Subcutaneous adipose tissue (tissue), 4 donors: ENCODE results near the gene TMCO6. TPM values are rescaled to one million over a fixed set of nuclear protein-coding genes. Genes with fewer than 3 reads are reported as not detected.

Experiments
- total RNA-seq, 4 donors: library from RNA; depleted of rRNA; stranded (reverse); fragments of >200 nt; gene quantifications; one replicate each; pipeline ENCODE4 v1.1.0, GENCODE V29; 2016
- TF ChIP-seq, protein P1 (sequence below): fragments of 450-650 bp; IDR thresholded peaks from one replicate; pipeline ENCODE4 v1.5.1; 2016; ENCODE audit warnings: low read depth, mild to moderate bottlenecking, control low read depth, antibody characterized with exemption, moderate library complexity

Gene TMCO6
- total RNA-seq, 4 donors from 2014 or later, result 11.4 to 64.5 (median 23.7) TPM

DNA sequence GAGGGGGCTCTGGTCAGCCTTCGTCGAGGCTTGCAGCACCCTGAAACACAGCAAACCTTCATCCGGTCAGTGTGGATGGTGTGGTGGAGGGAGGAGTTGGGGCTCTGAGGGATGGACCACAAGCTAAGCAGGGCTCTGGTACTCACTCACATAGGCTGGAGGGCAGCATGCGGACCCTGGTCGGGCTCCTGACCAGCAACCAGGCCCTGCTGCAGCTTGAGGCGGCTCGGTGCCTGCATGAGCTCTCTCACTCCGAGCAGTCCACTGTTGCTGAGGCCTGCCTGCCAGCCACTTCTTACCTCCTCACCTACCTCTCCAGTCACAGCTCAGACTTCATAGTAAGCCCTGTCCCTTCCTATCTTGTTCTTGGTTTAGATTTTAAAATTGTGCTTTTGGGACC lies 2.5 kb downstream of the TMCO6 start:
- TF ChIP-seq, protein P1, sequence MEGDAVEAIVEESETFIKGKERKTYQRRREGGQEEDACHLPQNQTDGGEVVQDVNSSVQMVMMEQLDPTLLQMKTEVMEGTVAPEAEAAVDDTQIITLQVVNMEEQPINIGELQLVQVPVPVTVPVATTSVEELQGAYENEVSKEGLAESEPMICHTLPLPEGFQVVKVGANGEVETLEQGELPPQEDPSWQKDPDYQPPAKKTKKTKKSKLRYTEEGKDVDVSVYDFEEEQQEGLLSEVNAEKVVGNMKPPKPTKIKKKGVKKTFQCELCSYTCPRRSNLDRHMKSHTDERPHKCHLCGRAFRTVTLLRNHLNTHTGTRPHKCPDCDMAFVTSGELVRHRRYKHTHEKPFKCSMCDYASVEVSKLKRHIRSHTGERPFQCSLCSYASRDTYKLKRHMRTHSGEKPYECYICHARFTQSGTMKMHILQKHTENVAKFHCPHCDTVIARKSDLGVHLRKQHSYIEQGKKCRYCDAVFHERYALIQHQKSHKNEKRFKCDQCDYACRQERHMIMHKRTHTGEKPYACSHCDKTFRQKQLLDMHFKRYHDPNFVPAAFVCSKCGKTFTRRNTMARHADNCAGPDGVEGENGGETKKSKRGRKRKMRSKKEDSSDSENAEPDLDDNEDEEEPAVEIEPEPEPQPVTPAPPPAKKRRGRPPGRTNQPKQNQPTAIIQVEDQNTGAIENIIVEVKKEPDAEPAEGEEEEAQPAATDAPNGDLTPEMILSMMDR, result no peak

DNA sequence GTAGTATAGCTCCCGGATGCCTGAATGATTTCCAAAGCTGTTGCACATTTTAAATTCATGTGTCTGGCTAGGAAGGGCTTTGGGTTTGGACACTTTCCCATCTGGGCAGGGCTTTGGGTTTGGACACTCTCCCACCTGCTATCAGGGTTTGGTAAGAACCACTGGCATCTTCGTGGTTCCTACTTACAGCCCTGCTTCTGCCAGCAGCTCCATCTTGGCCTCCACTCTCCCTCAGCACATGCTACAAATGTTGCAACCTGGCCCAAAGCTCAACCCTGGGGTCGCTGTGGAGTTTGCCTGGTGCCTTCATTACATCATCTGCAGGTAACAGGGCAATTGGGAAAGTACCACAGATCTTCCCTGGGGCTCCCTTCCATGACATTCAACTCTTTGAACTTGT lies 3.5 kb downstream of the TMCO6 start:
- TF ChIP-seq, protein P1, result no peak

DNA sequence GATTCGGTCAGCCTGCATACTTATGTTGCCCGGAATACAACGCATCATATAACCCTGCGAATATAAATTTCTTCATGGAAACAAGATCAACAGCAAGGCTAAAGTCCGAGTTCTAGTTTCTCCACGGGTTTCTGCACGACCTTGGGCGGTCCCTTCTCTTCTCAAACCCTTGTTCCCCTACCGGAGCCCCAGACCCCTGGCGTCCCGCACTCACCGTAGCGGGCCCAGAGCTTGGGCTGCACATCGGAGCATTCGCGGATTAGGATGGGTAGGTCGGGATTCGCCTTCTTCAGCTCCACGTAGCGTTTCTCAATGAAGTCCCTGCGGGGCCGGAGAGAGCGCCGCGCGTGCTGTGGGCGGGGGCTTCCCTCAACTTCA lies 7.8 kb downstream of the TMCO6 start:
- TF ChIP-seq, protein P1, result no peak

DNA sequence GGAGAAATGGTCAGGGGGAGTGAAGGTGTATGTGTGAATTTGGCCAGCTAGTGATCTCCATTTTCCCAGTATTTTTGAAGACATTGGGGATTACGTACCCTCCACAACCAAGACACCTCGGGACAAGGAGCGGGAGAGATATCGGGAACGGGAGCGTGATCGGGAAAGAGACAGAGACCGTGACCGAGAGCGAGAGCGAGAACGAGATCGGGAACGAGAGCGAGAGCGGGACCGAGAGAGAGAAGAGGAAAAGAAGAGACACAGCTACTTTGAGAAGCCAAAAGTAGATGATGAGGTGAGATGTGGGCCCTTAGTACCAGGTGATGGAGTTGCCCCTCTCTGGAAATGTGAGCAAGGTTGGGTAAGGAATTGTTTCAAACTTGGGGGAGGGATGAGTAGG lies 19.6 kb downstream of the TMCO6 start:
- TF ChIP-seq, protein P1, result no peak

DNA sequence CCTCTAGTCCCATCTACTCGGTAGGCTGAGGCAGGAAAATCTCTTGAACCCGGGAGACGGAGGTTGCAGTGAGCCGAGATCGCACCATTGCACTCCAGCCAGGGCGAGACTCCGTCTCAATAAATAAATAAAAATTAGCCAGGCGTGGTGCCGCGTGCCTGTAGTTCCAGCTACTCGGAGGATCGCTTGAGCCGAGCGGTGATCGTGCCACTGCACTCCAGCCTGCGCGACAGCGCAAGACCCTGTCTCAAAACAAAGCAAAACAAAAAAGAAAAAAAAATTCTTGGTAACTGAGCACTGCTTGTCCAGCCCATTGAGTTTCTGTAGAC lies 24.7 kb downstream of the TMCO6 start:
- TF ChIP-seq, protein P1, result no peak

DNA sequence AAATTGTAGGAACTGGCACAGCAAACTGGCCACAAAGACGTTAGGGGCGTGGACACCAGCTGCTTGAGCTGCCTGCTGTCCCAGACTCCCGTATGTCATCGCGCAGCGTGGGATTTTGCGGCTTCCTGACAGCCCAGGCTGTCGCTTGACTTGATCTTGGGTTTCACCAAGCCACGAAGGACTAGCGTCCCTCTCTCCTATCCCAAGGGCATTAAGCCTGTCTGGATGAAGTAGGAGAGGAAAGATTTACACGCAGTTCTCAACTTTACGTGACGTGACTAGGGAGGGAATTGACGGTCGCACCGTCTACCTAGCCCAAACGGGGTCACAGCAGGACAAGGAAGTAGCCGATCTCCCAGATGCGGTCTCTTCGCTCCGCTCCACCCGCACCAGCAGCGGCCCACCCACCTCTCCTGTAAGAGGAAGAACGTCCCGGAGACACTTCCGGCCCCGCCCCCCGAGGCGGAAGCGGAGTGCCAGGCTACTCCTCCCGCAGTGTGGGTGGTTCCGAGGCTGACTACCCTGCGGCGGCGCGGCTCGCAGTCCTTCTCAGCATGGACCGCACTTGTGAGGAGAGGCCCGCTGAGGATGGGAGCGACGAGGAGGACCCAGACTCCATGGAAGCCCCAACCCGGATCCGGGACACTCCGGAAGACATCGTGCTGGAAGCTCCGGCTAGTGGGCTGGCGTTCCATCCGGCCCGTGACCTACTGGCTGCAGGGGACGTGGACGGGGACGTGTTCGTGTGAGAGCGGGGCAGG lies 25.3 kb downstream of the TMCO6 start, which contains the start of gene WDR55:
WDR55 (plus strand) TSS at position 546 of the 761 bp plus-strand sequence; CDS start at position 555, 9 bp downstream.
- TF ChIP-seq, protein P1, result no peak

DNA sequence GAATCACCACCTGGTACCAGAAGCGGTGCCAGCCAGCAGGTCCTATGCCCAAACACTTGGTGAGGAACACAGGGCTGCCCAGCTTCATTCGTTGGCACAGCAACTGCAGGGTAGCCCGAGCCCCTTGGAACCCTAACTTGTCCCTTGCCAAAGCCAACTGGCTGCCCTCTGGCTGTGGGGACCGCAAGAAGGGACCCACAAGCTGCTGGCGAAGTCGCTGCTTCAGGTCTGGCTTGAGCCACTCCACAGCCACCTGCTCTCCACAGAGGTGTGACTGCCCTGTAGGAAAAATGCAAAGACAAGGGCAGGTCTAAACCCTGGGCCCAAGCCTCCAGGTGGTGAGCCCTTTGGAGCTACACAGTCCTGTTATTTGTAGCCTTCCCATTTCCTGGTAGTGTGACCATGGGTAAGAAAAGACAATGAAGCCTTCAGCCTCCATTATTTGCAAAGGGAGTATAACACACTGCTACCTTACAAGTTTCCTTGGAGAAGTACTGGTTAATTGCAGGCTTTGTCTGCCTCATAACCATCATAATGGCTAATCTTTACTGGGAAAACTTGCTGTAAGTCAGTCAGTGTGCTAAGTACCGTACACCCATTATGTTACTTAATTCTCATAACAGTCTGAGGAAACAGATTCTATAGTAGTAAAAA lies 32.3 kb downstream of the TMCO6 start:
- TF ChIP-seq, protein P1, result no peak
